OCI-LY1 (cell line): ENCODE data around the gene ARHGAP27.
"Not testable (repeated sequence)": the region's sequence is repeated elsewhere in the genome, so short reads cannot be mapped to it uniquely, and the experiment has no call there.

Experiments
- EZH2 ChIP-seq: fragments of 200-600 bp; sonication (generic), shearing (Covaris generic); IDR thresholded peaks from 2 replicates; pipeline ENCODE4 v1.8.0; 2017; ENCODE audit warnings: borderline replicate concordance, mixed run types, mild to moderate bottlenecking, antibody characterized with exemption, low read length, moderate library complexity, mixed read lengths
- TF ChIP-seq, protein P1 (sequence below): fragments of 200-600 bp; sonication (generic), shearing (Covaris generic); IDR thresholded peaks from 2 replicates; pipeline ENCODE4 v1.5.1; 2017; ENCODE audit warnings: mild to moderate bottlenecking, antibody characterized with exemption, low read length, moderate library complexity, mixed read lengths

DNA sequence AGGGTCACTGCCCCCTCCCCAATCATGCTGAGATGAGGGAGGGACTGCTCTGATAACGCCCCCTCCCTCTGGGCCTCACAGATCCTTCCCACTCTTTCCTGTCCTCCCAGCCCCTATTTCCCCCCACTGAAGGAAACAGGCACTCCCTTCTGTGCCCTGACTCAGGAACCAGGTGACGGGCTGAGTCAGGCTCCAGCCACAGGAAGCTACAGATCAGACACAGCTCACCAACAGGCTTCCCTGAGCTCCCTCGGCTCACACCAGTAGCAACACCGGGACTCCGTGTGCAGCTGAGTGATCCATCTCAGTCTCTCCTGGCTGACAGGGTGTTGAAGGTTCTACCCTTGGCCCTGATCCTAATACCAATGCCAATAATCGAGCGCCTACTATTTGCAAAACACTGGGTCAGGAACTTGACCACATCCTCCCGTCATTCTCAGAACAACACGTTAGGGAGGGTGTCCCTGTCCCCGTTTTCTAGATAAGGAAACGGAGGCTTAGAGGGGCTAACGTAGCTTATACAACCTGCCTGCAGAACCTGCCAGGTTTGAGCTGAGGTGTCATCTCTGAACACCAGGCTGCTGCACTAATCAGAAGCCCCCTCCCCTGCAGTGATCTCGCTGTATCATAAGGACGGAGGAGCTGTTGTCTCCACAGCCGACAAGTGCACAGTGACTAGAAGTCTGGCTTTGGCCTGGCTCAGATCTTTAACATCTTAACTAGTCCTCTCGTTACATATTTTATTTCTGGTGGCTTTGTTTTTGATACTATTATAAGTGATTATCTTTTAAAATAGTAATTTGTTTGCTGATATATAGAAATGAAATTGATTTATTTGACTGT lies 13.5 kb upstream of the ARHGAP27 start:
- TF ChIP-seq, protein P1, sequence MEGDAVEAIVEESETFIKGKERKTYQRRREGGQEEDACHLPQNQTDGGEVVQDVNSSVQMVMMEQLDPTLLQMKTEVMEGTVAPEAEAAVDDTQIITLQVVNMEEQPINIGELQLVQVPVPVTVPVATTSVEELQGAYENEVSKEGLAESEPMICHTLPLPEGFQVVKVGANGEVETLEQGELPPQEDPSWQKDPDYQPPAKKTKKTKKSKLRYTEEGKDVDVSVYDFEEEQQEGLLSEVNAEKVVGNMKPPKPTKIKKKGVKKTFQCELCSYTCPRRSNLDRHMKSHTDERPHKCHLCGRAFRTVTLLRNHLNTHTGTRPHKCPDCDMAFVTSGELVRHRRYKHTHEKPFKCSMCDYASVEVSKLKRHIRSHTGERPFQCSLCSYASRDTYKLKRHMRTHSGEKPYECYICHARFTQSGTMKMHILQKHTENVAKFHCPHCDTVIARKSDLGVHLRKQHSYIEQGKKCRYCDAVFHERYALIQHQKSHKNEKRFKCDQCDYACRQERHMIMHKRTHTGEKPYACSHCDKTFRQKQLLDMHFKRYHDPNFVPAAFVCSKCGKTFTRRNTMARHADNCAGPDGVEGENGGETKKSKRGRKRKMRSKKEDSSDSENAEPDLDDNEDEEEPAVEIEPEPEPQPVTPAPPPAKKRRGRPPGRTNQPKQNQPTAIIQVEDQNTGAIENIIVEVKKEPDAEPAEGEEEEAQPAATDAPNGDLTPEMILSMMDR = not testable (repeated sequence)
- TF ChIP-seq EZH2 = not testable (repeated sequence)
